IMR-90 (cell line): Measurements from ENCODE around the gene IQUB. TPM values are rescaled to one million over a fixed set of nuclear protein-coding genes. Genes with fewer than 3 reads are reported as not detected.

Experiments used
- ATAC-seq: fragments of 200-7000 bp; cut with Tn5 transposase; 2 replicates; pipeline ENCODE4 v1.9.1; 2020; ENCODE audit warnings: low read depth, mild to moderate bottlenecking, moderate library complexity
- BruUV-seq: library from RNA; stranded (reverse); fragments of 400-500 nt; replicated peaks from 2 replicates; lab custom pipeline; 2021; lab: Mats Ljungman, UMichigan
- CTCF ChIA-PET: fragments of 300-600 bp; formaldehyde crosslinking; extraction: SDS; loops from one replicate; lab custom pipeline; 2021; ENCODE audit warnings: antibody characterized with exemption; lab: Yijun Ruan, JAX
- POLR2A ChIA-PET: fragments of 300-600 bp; sonication (Branson Sonifier 250); formaldehyde crosslinking; loops from one replicate; lab custom pipeline; 2022; ENCODE audit warnings: antibody characterized with exemption; ENCODE audit not compliant: unreplicated experiment; lab: Charles Lee
- DNase-seq: peaks from one replicate; pipeline ENCODE4 v3.0.0; 2013
- H2AFZ ChIP-seq: replicated peaks from 2 replicates; pipeline ENCODE3; 2013; ENCODE audit warnings: low read length, mild to moderate bottlenecking; ENCODE audit not compliant: poor library complexity
- H2AK5ac ChIP-seq: 2 replicates; pipeline ENCODE4 v1.6.1; 2013; ENCODE audit warnings: low read depth, low read length, inconsistent platforms
- H2AK9ac ChIP-seq: replicated peaks from 2 replicates; pipeline ENCODE3; 2013; ENCODE audit warnings: mild to moderate bottlenecking, low read depth, low read length, moderate library complexity; ENCODE audit not compliant: poor library complexity
- H2BK120ac ChIP-seq: 2 replicates; pipeline ENCODE4 v1.6.1; 2013; ENCODE audit warnings: low read depth, low read length, inconsistent platforms
- H2BK15ac ChIP-seq: 3 replicates; pipeline ENCODE4 v1.6.1; 2013; ENCODE audit warnings: low read depth, low read length, inconsistent platforms
- H2BK20ac ChIP-seq: 2 replicates; pipeline ENCODE4 v1.6.1; 2013; ENCODE audit warnings: low read depth, mild to moderate bottlenecking, inconsistent platforms, low read length, moderate library complexity
- H2BK5ac ChIP-seq: 2 replicates; pipeline ENCODE4 v1.6.1; 2013; ENCODE audit warnings: mild to moderate bottlenecking, low read depth, low read length, inconsistent platforms; ENCODE audit not compliant: poor library complexity, severe bottlenecking
- H3K14ac ChIP-seq: replicated peaks from 2 replicates; pipeline ENCODE4 v1.6.1; 2013; ENCODE audit warnings: low read depth, low read length, inconsistent platforms
- H3K18ac ChIP-seq: 2 replicates; pipeline ENCODE4 v1.6.1; 2013; ENCODE audit warnings: low read depth, low read length, control low read depth
- H3K23ac ChIP-seq: 2 replicates; pipeline ENCODE4 v1.6.1; 2013; ENCODE audit warnings: low read depth, low read length, inconsistent platforms
- H3K27ac ChIP-seq: 2 replicates; pipeline ENCODE4 v1.5.1; 2013; ENCODE audit warnings: mild to moderate bottlenecking, control low read depth, low read length; ENCODE audit not compliant: insufficient read depth
- H3K27me3 ChIP-seq: 2 replicates; pipeline ENCODE4 v1.6.1; 2013; ENCODE audit warnings: low read length; ENCODE audit not compliant: control insufficient read depth, insufficient read depth
- H3K36me3 ChIP-seq: 2 replicates; pipeline ENCODE4 v1.6.1; 2013; ENCODE audit warnings: low read length, mixed read lengths; ENCODE audit not compliant: control insufficient read depth, insufficient read depth
- H3K4ac ChIP-seq: 2 replicates; pipeline ENCODE4 v1.6.1; 2013; ENCODE audit warnings: low read depth, low read length, inconsistent platforms
- H3K4me1 ChIP-seq: 2 replicates; pipeline ENCODE4 v1.6.1; 2013; ENCODE audit warnings: low read length, mixed read lengths; ENCODE audit not compliant: control insufficient read depth, insufficient read depth
- H3K4me2 ChIP-seq: 2 replicates; pipeline ENCODE4 v1.6.1; 2013; ENCODE audit warnings: low read depth, mild to moderate bottlenecking, control low read depth, low read length, moderate library complexity
- H3K4me3 ChIP-seq: 2 replicates; pipeline ENCODE4 v1.5.1; 2013; ENCODE audit warnings: low read depth, mild to moderate bottlenecking, control low read depth, low read length, moderate library complexity; ENCODE audit not compliant: insufficient read depth
- H3K56ac ChIP-seq: 2 replicates; pipeline ENCODE4 v1.6.1; 2013; ENCODE audit warnings: low read length, inconsistent platforms; ENCODE audit not compliant: insufficient read depth; ENCODE audit errors: extremely low read depth
- H3K79me1 ChIP-seq, 2 experiments: 2 replicates each; pipeline ENCODE4 v1.6.1; 2013; ENCODE audit warnings: low read length in 2 of 2, inconsistent platforms in 1 of 2, low read depth in 1 of 2
- H3K9ac ChIP-seq: 2 replicates; pipeline ENCODE4 v1.6.1; 2013; ENCODE audit warnings: low read depth, low read length, control low read depth
- H3K9me1 ChIP-seq: 2 replicates; pipeline ENCODE4 v1.6.1; 2013; ENCODE audit warnings: low read length, inconsistent platforms; ENCODE audit not compliant: insufficient read depth
- H3K9me3 ChIP-seq: 2 replicates; pipeline ENCODE4 v1.6.1; 2013; ENCODE audit warnings: low read length; ENCODE audit not compliant: control insufficient read depth, insufficient read depth
- H4K20me1 ChIP-seq: 2 replicates; pipeline ENCODE4 v1.6.1; 2013; ENCODE audit warnings: low read length, inconsistent platforms; ENCODE audit not compliant: insufficient read depth
- H4K5ac ChIP-seq: 2 replicates; pipeline ENCODE4 v1.6.1; 2013; ENCODE audit warnings: mild to moderate bottlenecking, low read depth, low read length, control low read depth
- H4K8ac ChIP-seq, 2 experiments: 2 replicates each; pipeline ENCODE4 v1.6.1; 2013; ENCODE audit warnings: low read depth in 2 of 2, low read length in 2 of 2, control low read depth in 1 of 2, inconsistent platforms in 1 of 2
- H4K91ac ChIP-seq: 2 replicates; pipeline ENCODE4 v1.6.1; 2013; ENCODE audit warnings: low read depth, low read length, inconsistent platforms; ENCODE audit not compliant: insufficient read depth
- FOS ChIP-seq: fragments of 150-350 bp; IDR thresholded peaks from 2 replicates; pipeline ENCODE4 v1.6.1; 2016; ENCODE audit warnings: low read depth, low read length
- MAZ ChIP-seq: IDR thresholded peaks from 2 replicates; pipeline ENCODE4 v1.6.1; 2012; ENCODE audit warnings: low read depth, mild to moderate bottlenecking, low read length, improper control_type of control experiment, moderate library complexity, borderline replicate concordance
- NFE2L2 ChIP-seq: fragments of 150-350 bp; IDR thresholded peaks from 2 replicates; pipeline ENCODE4 v1.6.1; 2016; ENCODE audit warnings: low read depth, mild to moderate bottlenecking, low read length
- WGBS, 2 experiments: methylation state at CpG; one replicate each; pipeline versions ENCODE4 v1.1.5 to v1.1.7; 2013; ENCODE audit warnings: missing lambda C conversion rate in 2 of 2; ENCODE audit not compliant: insufficient read length in 1 of 2; ENCODE audit errors: extremely low coverage in 2 of 2; 5-methylcytosine and 5-hydroxymethylcytosine counted together
- dilution Hi-C: fragments of 300-500 bp; cut with HindIII; formaldehyde crosslinking; loops from one replicate; pipeline ENCODE4 v1.14.3; 2018; ENCODE audit warnings: low sequenced_read_pairs; ENCODE audit not compliant: unreplicated experiment
- in situ Hi-C: fragments of 300-500 bp; cut with MboI; formaldehyde crosslinking; loops from 3 replicates; pipeline ENCODE4 v1.14.3; 2019; ENCODE audit warnings: low sequenced_read_pairs, inconsistent platforms, mixed read lengths
- intact Hi-C: fragments of 100-400 bp; cut with micrococcal nuclease; formaldehyde crosslinking; loops from 2 replicates; pipeline ENCODE4 v1.10.0; 2022
- polyA plus RNA-seq, 3 experiments: library from polyadenylated mRNA; depleted of rRNA; stranded (reverse); fragments of >200 nt; gene quantifications; 2 replicates each; pipeline ENCODE4 v1.2.3, GENCODE V29; 2012; ENCODE audit warnings: low replicate concordance in 1 of 3
- total RNA-seq: library from RNA; depleted of rRNA; stranded (reverse); fragments of >200 nt; gene quantifications from 2 replicates; pipeline ENCODE4 v1.2.3, GENCODE V29; 2012
- TF ChIP-seq, protein P1 (sequence below): conservative IDR thresholded peaks from 2 replicates; pipeline ENCODE4 v1.5.1; 2012; ENCODE audit warnings: mild to moderate bottlenecking, low read depth, low read length, improper control_type of control experiment

IQUB gene
- total and polyA plus RNA-seq, 2 of the 4 experiments (the other 2 are of a cell fraction): 0.05 to 0.18 TPM

DNA sequence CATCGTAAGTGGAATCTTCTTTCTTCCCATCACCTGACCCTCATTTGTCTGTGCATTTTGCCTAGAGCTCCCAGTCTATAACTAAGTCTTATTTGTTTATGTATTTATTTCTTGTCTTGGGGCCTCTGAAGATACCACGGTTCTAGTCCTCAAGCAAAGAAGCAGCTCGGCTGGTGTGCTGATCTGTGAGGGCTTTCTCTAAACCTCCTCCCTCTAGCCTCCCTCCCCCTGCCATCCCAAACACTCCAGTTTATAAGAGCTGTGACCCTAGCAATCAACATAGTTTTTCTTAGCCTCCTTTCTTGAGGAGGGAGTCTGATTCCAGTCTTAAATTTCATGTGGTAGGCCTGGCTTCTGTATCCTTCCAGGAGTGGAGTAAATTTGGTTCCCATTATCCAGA is 38.9 kb upstream of the IQUB start:
- intact Hi-C loops: no loop called here
- in situ Hi-C loops: no loop called here
- Histone ChIP-seq H3K56ac (no peak overlapping the region), H3K4ac (no peak overlapping the region), H3K4me3 (no peak overlapping the region), H3K79me1 (no peaks in the 10 kb centered on the region), H4K5ac (no peak overlapping the region), H2BK120ac (no peak overlapping the region), H2AFZ (no peak overlapping the region), H3K9ac (no peak overlapping the region), H2BK20ac (no peak overlapping the region), H2BK15ac (no peak overlapping the region), H3K36me3 (no peaks in the 10 kb centered on the region), H3K14ac (no peak overlapping the region), H2BK5ac (no peak overlapping the region), H3K9me3 (no peaks in the 10 kb centered on the region), H3K27me3 (no peaks in the 10 kb centered on the region), H3K18ac (no peak overlapping the region), H3K4me1 (no peaks in the 10 kb centered on the region), H2AK5ac (no peak overlapping the region), H4K20me1 (no peaks in the 10 kb centered on the region), H3K9me1 (no peaks in the 10 kb centered on the region), H3K23ac (no peak overlapping the region), H2AK9ac (no peak overlapping the region), H3K4me2 (no peak overlapping the region), H4K91ac (no peak overlapping the region), H3K27ac (no peak overlapping the region), H4K8ac (no peak overlapping the region)
- WGBS, 2 experiments: no CpG with 5 or more reads among the region's 3 CpGs
- ATAC-seq (no peak), DNase-seq (no peak)
- ChIA-PET CTCF (interaction anchor here (0.6 to 0.9 kb wide), 2 partner anchors 79 to 112 kb away, joined by 3 read pairs; no protein-coding TSS in a partner anchor), POLR2A (no interaction called here)
- TF ChIP-seq MAZ: no peak
- no peak for TF ChIP-seq FOS
- TF ChIP-seq, protein P1, sequence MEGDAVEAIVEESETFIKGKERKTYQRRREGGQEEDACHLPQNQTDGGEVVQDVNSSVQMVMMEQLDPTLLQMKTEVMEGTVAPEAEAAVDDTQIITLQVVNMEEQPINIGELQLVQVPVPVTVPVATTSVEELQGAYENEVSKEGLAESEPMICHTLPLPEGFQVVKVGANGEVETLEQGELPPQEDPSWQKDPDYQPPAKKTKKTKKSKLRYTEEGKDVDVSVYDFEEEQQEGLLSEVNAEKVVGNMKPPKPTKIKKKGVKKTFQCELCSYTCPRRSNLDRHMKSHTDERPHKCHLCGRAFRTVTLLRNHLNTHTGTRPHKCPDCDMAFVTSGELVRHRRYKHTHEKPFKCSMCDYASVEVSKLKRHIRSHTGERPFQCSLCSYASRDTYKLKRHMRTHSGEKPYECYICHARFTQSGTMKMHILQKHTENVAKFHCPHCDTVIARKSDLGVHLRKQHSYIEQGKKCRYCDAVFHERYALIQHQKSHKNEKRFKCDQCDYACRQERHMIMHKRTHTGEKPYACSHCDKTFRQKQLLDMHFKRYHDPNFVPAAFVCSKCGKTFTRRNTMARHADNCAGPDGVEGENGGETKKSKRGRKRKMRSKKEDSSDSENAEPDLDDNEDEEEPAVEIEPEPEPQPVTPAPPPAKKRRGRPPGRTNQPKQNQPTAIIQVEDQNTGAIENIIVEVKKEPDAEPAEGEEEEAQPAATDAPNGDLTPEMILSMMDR: no peak
- TF ChIP-seq NFE2L2: no peak
- dilution Hi-C loops: no loop called here
- no TSS peak for BruUV-seq
